ENCODE measurements around the gene MXI1. TPM values are rescaled to one million over a fixed set of nuclear protein-coding genes. Genes with fewer than 3 reads are reported as not detected.

MXI1 gene
- total and polyA plus RNA-seq, 2 donors (not counting 1 experiment from before 2014, with no cell fraction given): 12.0 to 32.4 TPM

- CTCF ChIA-PET: interaction anchor here (1.2 kb wide), 2 partner anchors 15 to 122 kb away, joined by 3 to 4 read pairs; no protein-coding TSS in a partner anchor
- H2AFZ ChIP-seq (ENCODE audit: insufficient read depth, low read depth, low read length, poor library complexity, severe bottlenecking): no peak overlapping the region
- intact Hi-C loops (cut with micrococcal nuclease): loop anchor here (5.0 kb wide), 2 partner anchors 49 to 69 kb away; partner anchors contain the start of gene MXI1
- no peak overlapping the region for H3K9ac ChIP-seq (ENCODE audit: low read length)
- POLR2A ChIA-PET: interaction anchor here (0.9 kb wide), 1 partner anchor 51 kb away, joined by 3 read pairs; no protein-coding TSS in a partner anchor
- peaks cover 0 to 31% (median 13%) of the 10 kb centered on the region in 4 experiments for H3K27me3 ChIP-seq (replicated peaks in 1 of 4; ENCODE audit: control extremely low read depth in 1 of 4, control insufficient read depth in 3 of 4, insufficient read depth in 4 of 4, low read length in 3 of 4)
- H3K27me3 Mint-ChIP-seq: peaks cover 24% of the 10 kb centered on the region
- no peak overlapping the region for H3K27ac ChIP-seq (ENCODE audit: low read length in 2 of 2)
- no peak for ATAC-seq (ENCODE audit: low read depth)
- H3K27ac Mint-ChIP-seq: no peak overlapping the region
- H3K36me3 ChIP-seq (replicated peaks in 1 of 2; ENCODE audit: control extremely low read depth in 1 of 2, control insufficient read depth in 1 of 2, extremely low read depth in 1 of 2, insufficient read depth in 2 of 2, low read length in 1 of 2): no peaks in the 10 kb centered on the region
- peaks cover 42% of the 10 kb centered on the region for H3K4me1 Mint-ChIP-seq
- peaks cover 2 to 7% (median 2%) of the 10 kb centered on the region in 3 donors for H3K9me3 ChIP-seq (ENCODE audit: control extremely low read depth in 1 of 3, control insufficient read depth in 2 of 3, insufficient read depth in 1 of 3, low read length in 2 of 3)
- no peak overlapping the region for H3K4me2 ChIP-seq (replicated peaks; ENCODE audit: low read depth, low read length, poor library complexity, severe bottlenecking)
- no peaks in the 10 kb centered on the region for H3K9me3 Mint-ChIP-seq (ENCODE audit: insufficient read depth)
- DNase-seq: peak; percentile 5
- no peaks in the 10 kb centered on the region for H4K20me1 ChIP-seq (ENCODE audit: control insufficient read depth, insufficient read depth, low read length, poor library complexity, severe bottlenecking)
- no peak overlapping the region for H3K4me3 Mint-ChIP-seq
- H3K4me3 ChIP-seq (ENCODE audit: control extremely low read depth in 1 of 5, extremely low read depth in 1 of 5, insufficient read depth in 1 of 5, low read depth in 2 of 5, low read length in 4 of 5): no peak overlapping the region
- 83% methylated on average over 6 of the region's 11 CpGs for WGBS (ENCODE audit: insufficient coverage)
- no peaks in the 10 kb centered on the region for H3K79me2 ChIP-seq (ENCODE audit: control insufficient read depth, insufficient read depth, low read length)
- no peak for TF ChIP-seq CTCF (IDR thresholded peaks at IDR 0.05)
- H3K4me1 ChIP-seq (ENCODE audit: control insufficient read depth in 2 of 2, insufficient read depth in 2 of 2, low read length in 2 of 2): peaks cover 44 to 49% of the 10 kb centered on the region in 2 donors
These were observed 49.1 kb upstream of the MXI1 start for GRCh38 chr10:110158051-110159005.

GRCh38 chr10:110160081-110160480, 47.3 kb upstream of the MXI1 start:
- no peaks in the 10 kb centered on the region for H3K36me3 ChIP-seq (replicated peaks in 1 of 2; ENCODE audit: control extremely low read depth in 1 of 2, control insufficient read depth in 1 of 2, extremely low read depth in 1 of 2, insufficient read depth in 2 of 2, low read length in 1 of 2)
- no peaks in the 10 kb centered on the region for H3K79me2 ChIP-seq (ENCODE audit: control insufficient read depth, insufficient read depth, low read length)
- POLR2A ChIA-PET: no interaction called here
- ATAC-seq (ENCODE audit: low read depth): no peak
- H3K27ac Mint-ChIP-seq: no peak overlapping the region
- H3K9me3 Mint-ChIP-seq (ENCODE audit: insufficient read depth): no peaks in the 10 kb centered on the region
- H3K27ac ChIP-seq (ENCODE audit: low read length in 2 of 2): no peak overlapping the region
- DNase-seq: no peak
- peaks cover 27% of the 10 kb centered on the region for H3K27me3 Mint-ChIP-seq
- H3K4me1 ChIP-seq (ENCODE audit: control insufficient read depth in 2 of 2, insufficient read depth in 2 of 2, low read length in 2 of 2): peaks cover 27 to 32% of the 10 kb centered on the region in 2 donors
- no peaks in the 10 kb centered on the region for H4K20me1 ChIP-seq (ENCODE audit: control insufficient read depth, insufficient read depth, low read length, poor library complexity, severe bottlenecking)
- WGBS (ENCODE audit: insufficient coverage): no CpG with 5 or more reads among the region's 4 CpGs
- H3K9ac ChIP-seq (ENCODE audit: low read length): no peak overlapping the region
- intact Hi-C loops (cut with micrococcal nuclease): no loop called here
- H3K27me3 ChIP-seq (replicated peaks in 1 of 4; ENCODE audit: control extremely low read depth in 1 of 4, control insufficient read depth in 3 of 4, insufficient read depth in 4 of 4, low read length in 3 of 4): peaks cover 0 to 36% (median 14%) of the 10 kb centered on the region in 4 experiments
- no peak for TF ChIP-seq CTCF (IDR thresholded peaks at IDR 0.05)
- no peak for TF ChIP-seq EZH2 (IDR thresholded peaks at IDR 0.05; ENCODE audit: borderline replicate concordance, insufficient read depth, low read depth, low read length, poor library complexity, severe bottlenecking)
- CTCF ChIA-PET: no interaction called here
- H3K9me3 ChIP-seq (ENCODE audit: control extremely low read depth in 1 of 3, control insufficient read depth in 2 of 3, insufficient read depth in 1 of 3, low read length in 2 of 3): peaks cover 0 to 3% (median 2%) of the 10 kb centered on the region in 3 donors
- H3K4me3 ChIP-seq (ENCODE audit: control extremely low read depth in 1 of 5, extremely low read depth in 1 of 5, insufficient read depth in 1 of 5, low read depth in 2 of 5, low read length in 4 of 5): no peak overlapping the region
- no peak overlapping the region for H3K4me2 ChIP-seq (replicated peaks; ENCODE audit: low read depth, low read length, poor library complexity, severe bottlenecking)
- H3K4me1 Mint-ChIP-seq: peaks cover 28% of the 10 kb centered on the region
- no peak overlapping the region for H2AFZ ChIP-seq (ENCODE audit: insufficient read depth, low read depth, low read length, poor library complexity, severe bottlenecking)
- no peak overlapping the region for H3K4me3 Mint-ChIP-seq
